Uterus (tissue), 4 donors: ENCODE results near the gene MUC22. TPM values are rescaled to one million over a fixed set of nuclear protein-coding genes. Genes with fewer than 3 reads are reported as not detected.

Experiments
- DNase-seq, 2 donors: peaks; one replicate each; pipeline ENCODE4 v3.0.0-alpha.2; 2019 to 2020
- H3K27ac ChIP-seq, 2 donors: fragments of 200-600 bp; sonication (generic); 1 replicate in 1 of 2; 2 replicates in 1 of 2; pipeline ENCODE4 v1.5.1; 2016 to 2018
- H3K27me3 ChIP-seq, 2 donors: fragments of 200-600 bp; sonication (generic); one replicate each; pipeline ENCODE4 v1.5.1; 2018 to 2019; ENCODE audit warnings: control low read depth in 1 of 2
- H3K36me3 ChIP-seq, 2 donors: fragments of 200-600 bp; sonication (generic); one replicate each; pipeline ENCODE4 v1.5.1; 2019; ENCODE audit warnings: control low read depth in 1 of 2
- H3K4me1 ChIP-seq, 2 donors: fragments of 200-600 bp; sonication (generic); one replicate each; pipeline ENCODE4 v1.5.1; 2018 to 2019; ENCODE audit warnings: control low read depth in 1 of 2
- H3K4me3 ChIP-seq, 2 donors: fragments of 200-600 bp; sonication (generic); 1 replicate in 1 of 2; 2 replicates in 1 of 2; pipeline ENCODE4 v1.5.1; 2018 to 2019; ENCODE audit warnings: mild to moderate bottlenecking in 1 of 2
- H3K9me3 ChIP-seq, 2 donors: fragments of 200-600 bp; sonication (generic); one replicate each; pipeline ENCODE4 v1.5.1; 2019; ENCODE audit warnings: control low read depth in 1 of 2
- POLR2A ChIP-seq, 2 donors: fragments of 450-650 bp; IDR thresholded peaks; one replicate each; pipeline ENCODE4 v1.6.1; 2016; ENCODE audit warnings: antibody characterized with exemption in 2 of 2, mild to moderate bottlenecking in 1 of 2, moderate library complexity in 1 of 2
- intact Hi-C: fragments of 100-400 bp; cut with DNase I; formaldehyde crosslinking; loops from one replicate; pipeline ENCODE4 v1.15.1; 2023; ENCODE audit warnings: low total_unique reads
- small RNA-seq: library from RNA; depleted of rRNA; stranded (forward); fragments of <200 nt; gene quantifications from one replicate; pipeline ENCODE3, GENCODE V24; 2016
- total RNA-seq, 4 donors: library from RNA; depleted of rRNA in 3 of 4; stranded (reverse); fragments of >200 nt in 3 of 4; gene quantifications; one replicate each; pipeline versions ENCODE4 v1.1.0 to v1.2.4, GENCODE V29; 2014 to 2023
- TF ChIP-seq, protein P1 (sequence below), 4 experiments: fragments of 200-600 bp in 2 of 4; fragments of 450-650 bp in 2 of 4; sonication (generic) in 2 of 4; IDR thresholded peaks; one replicate each; pipeline ENCODE4 v1.5.1; 2016 to 2019; ENCODE audit warnings: antibody characterized with exemption in 4 of 4, mild to moderate bottlenecking in 2 of 4, moderate library complexity in 1 of 4
- donor health status: DM: yes; HTN: yes; CAD: no.

MUC22 gene
- total RNA-seq, 4 donors from 2014 or later = not detected

GRCh38 chr6:31081872-31082271 is 71.6 kb downstream of the MUC22 start:
- TF ChIP-seq, protein P1, sequence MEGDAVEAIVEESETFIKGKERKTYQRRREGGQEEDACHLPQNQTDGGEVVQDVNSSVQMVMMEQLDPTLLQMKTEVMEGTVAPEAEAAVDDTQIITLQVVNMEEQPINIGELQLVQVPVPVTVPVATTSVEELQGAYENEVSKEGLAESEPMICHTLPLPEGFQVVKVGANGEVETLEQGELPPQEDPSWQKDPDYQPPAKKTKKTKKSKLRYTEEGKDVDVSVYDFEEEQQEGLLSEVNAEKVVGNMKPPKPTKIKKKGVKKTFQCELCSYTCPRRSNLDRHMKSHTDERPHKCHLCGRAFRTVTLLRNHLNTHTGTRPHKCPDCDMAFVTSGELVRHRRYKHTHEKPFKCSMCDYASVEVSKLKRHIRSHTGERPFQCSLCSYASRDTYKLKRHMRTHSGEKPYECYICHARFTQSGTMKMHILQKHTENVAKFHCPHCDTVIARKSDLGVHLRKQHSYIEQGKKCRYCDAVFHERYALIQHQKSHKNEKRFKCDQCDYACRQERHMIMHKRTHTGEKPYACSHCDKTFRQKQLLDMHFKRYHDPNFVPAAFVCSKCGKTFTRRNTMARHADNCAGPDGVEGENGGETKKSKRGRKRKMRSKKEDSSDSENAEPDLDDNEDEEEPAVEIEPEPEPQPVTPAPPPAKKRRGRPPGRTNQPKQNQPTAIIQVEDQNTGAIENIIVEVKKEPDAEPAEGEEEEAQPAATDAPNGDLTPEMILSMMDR (IDR thresholded peaks at IDR 0.05) = no peak
- TF ChIP-seq POLR2A (IDR thresholded peaks at IDR 0.05) = no peak
- no peak overlapping the region for H3K27ac ChIP-seq
- no peaks in the 10 kb centered on the region for H3K36me3 ChIP-seq
- H3K9me3 ChIP-seq = no peaks in the 10 kb centered on the region
- DNase-seq = no peak
- no peaks in the 10 kb centered on the region for H3K27me3 ChIP-seq
- peaks cover 0 to 5% of the 10 kb centered on the region in 2 donors for H3K4me1 ChIP-seq
- no peak overlapping the region for H3K4me3 ChIP-seq
- intact Hi-C loops = no loop called here

- intact Hi-C loops = no loop called here
- Histone ChIP-seq H3K27ac (no peak overlapping the region), H3K36me3 (no peaks in the 10 kb centered on the region), H3K4me3 (no peak overlapping the region), H3K4me1 (peaks cover 0 to 5% of the 10 kb centered on the region in 2 donors), H3K27me3 (no peaks in the 10 kb centered on the region), H3K9me3 (no peaks in the 10 kb centered on the region)
- no peak for TF ChIP-seq POLR2A (IDR thresholded peaks at IDR 0.05)
- TF ChIP-seq, protein P1 (IDR thresholded peaks at IDR 0.05) = peak in 1 of 4 experiments; percentile 19
- no peak for DNase-seq
These were observed 73.6 kb downstream of the MUC22 start for GRCh38 chr6:31083742-31084354.

Small RNA genes lying within 50 kb of the gene (small RNA-seq; reads per million reads assigned to genes)
- gene RNU6-1133P = not detected

Other genes starting within 250 kb of the MUC22 start
- gene DDR1, start 126.0 kb upstream of the MUC22 start, total RNA-seq = 10 to 100 TPM in 2 of 4 donors, 1 to 10 TPM in 2; 2.1 to 74.1 (median 30.3) TPM
- gene GTF2H4, start 102.3 kb upstream of the MUC22 start, total RNA-seq = 10 to 100 TPM in 3 of 4 donors, not detected in 1; 27.4 to 96.6 (median 65.2) TPM
- 10 to 100 TPM; 12.6 to 34.2 (median 22.4) TPM for gene VARS2, start 96.2 kb upstream of the MUC22 start, total RNA-seq
- gene SFTA2, start 78.3 kb upstream of the MUC22 start, total RNA-seq = 1 to 10 TPM in 1 of 4 donors, not detected in 3; 1.1 TPM
- under 1 TPM in 1 of 4 donors, not detected in 3; under 0.01 TPM for gene MUCL3, start 69.5 kb upstream of the MUC22 start, total RNA-seq
- gene MUC21, start 26.8 kb upstream of the MUC22 start, total RNA-seq = under 1 TPM in 2 of 4 donors, not detected in 2; 0.28 to 0.59 TPM
- gene C6orf15, start 102.1 kb downstream of the MUC22 start, total RNA-seq = under 1 TPM in 1 of 4 donors, not detected in 3; 0.35 TPM
- 1 to 10 TPM in 1 of 4 donors, under 1 TPM in 3; under 0.01 to 4.5 (median 0.54) TPM for gene PSORS1C1, start 104.3 kb downstream of the MUC22 start, total RNA-seq
- under 1 TPM in 1 of 4 donors, not detected in 3; 0.28 TPM for gene CDSN, start 110.0 kb downstream of the MUC22 start, total RNA-seq
- gene PSORS1C2, start 128.6 kb downstream of the MUC22 start, total RNA-seq = not detected
- 10 to 100 TPM in 2 of 4 donors, 1 to 10 TPM in 1, under 1 TPM in 1; 0.59 to 28.1 (median 12.5) TPM for gene CCHCR1, start 147.3 kb downstream of the MUC22 start, total RNA-seq
- 10 to 100 TPM in 3 of 4 donors, 1 to 10 TPM in 1; 3.6 to 22.3 (median 12.6) TPM for gene TCF19, start 148.1 kb downstream of the MUC22 start, total RNA-seq
- 1 to 10 TPM in 2 of 4 donors, under 1 TPM in 1, not detected in 1; 0.67 to 2.8 (median 1.8) TPM for gene POU5F1, start 160.2 kb downstream of the MUC22 start, total RNA-seq